Immature natural killer cell (primary cell): ENCODE measurements around the gene LBR. TPM values are rescaled to one million over a fixed set of nuclear protein-coding genes. Genes with fewer than 3 reads are reported as not detected.
"Not testable (repeated sequence)": the region's sequence is repeated elsewhere in the genome, so short reads cannot be mapped to it uniquely, and the experiment has no call there.

Experiments
- DNase-seq, 3 donors: peaks; one replicate each; pipeline ENCODE4 v3.0.0; 2022; ENCODE audit warnings: mixed read lengths in 1 of 3
- H3K27ac Mint-ChIP-seq, 6 donors: one replicate each; pipeline ENCODE4 v1.8.0; 2020; ENCODE audit warnings: mixed read lengths in 6 of 6, mild to moderate bottlenecking in 5 of 6, inconsistent platforms in 4 of 6, moderate library complexity in 3 of 6
- H3K27me3 Mint-ChIP-seq, 3 donors: one replicate each; pipeline ENCODE4 v1.8.0; 2020 to 2021; ENCODE audit warnings: low read depth in 3 of 3, mild to moderate bottlenecking in 3 of 3, mixed read lengths in 3 of 3, moderate library complexity in 3 of 3, inconsistent platforms in 1 of 3
- H3K36me3 Mint-ChIP-seq, 3 donors: one replicate each; pipeline ENCODE4 v1.8.0; 2020; ENCODE audit warnings: mixed read lengths in 3 of 3, inconsistent platforms in 2 of 3, mild to moderate bottlenecking in 2 of 3
- H3K4me1 Mint-ChIP-seq, 2 donors: one replicate each; pipeline ENCODE4 v1.8.0; 2020; ENCODE audit warnings: inconsistent platforms in 2 of 2, mild to moderate bottlenecking in 2 of 2, mixed read lengths in 2 of 2, moderate library complexity in 1 of 2
- H3K4me3 Mint-ChIP-seq, 5 donors: one replicate each; pipeline ENCODE4 v1.8.0; 2020; ENCODE audit warnings: mild to moderate bottlenecking in 5 of 5, mixed read lengths in 5 of 5, inconsistent platforms in 3 of 5, moderate library complexity in 3 of 5
- H3K9me3 Mint-ChIP-seq, 6 donors: one replicate each; pipeline ENCODE4 v1.8.0; 2020; ENCODE audit warnings: mild to moderate bottlenecking in 6 of 6, mixed read lengths in 6 of 6, inconsistent platforms in 4 of 6, moderate library complexity in 3 of 6
- polyA plus RNA-seq, 3 donors: library from polyadenylated mRNA; unstranded; fragments of 300-500 nt; fragmentation: Illumina TruSeq; gene quantifications; one replicate each; pipeline ENCODE4 v1.2.3, GENCODE V29; 2021

The LBR gene
- polyA plus RNA-seq, 3 donors from 2014 or later = 100.0 to 136 (median 117) TPM

- peaks cover 22 to 55% (median 35%) of the 10 kb centered on the region in 3 donors for H3K36me3 Mint-ChIP-seq
- H3K27me3 Mint-ChIP-seq = peaks cover 0 to 4% (median 0%) of the 10 kb centered on the region in 3 donors
- peak overlapping the region in 3 of 6 donors; percentile 21 to 29 (median 27) for H3K27ac Mint-ChIP-seq
- peaks cover 14 to 49% of the 10 kb centered on the region in 2 donors for H3K4me1 Mint-ChIP-seq
- H3K4me3 Mint-ChIP-seq = no peak overlapping the region
- no peak for DNase-seq
- no peaks in the 10 kb centered on the region for H3K9me3 Mint-ChIP-seq
These were observed 12.5 kb downstream of the LBR start for GRCh38 chr1:225415307-225415706.

DNA sequence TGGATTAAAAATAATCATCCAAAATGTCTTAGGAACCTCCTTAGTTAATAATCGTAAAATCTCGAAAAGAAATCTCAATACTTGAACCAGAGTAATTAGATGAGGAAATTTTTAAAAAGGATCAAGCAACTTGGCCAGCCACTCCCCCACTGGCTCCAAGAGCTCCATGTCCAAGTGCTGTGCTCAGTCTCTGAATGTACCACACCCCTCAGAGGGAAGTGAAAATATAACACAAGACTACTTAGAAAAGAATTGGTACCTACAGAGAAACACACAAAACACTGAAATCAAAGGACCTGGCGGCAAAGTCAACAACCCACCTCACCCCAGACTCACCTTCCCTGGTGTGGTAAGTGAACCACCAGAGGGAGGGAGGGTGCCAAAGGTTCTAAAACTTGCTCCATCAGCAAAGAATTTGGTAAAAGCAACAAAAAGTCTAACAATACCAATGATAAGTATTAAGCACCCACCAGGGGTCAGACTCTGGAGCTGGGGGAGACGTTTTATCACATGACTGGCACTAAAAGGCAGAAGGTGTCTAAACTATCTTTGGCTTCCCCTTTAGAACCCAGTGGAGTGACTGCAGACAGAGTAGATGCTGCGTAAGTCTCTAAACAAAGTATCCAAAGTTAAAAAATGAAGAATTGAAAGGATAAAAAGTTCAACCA lies 14.0 kb downstream of the LBR start:
- H3K27me3 Mint-ChIP-seq = peaks cover 0 to under 1% (median 0%) of the 10 kb centered on the region in 3 donors
- H3K4me3 Mint-ChIP-seq = no peak overlapping the region
- DNase-seq = no peak
- H3K9me3 Mint-ChIP-seq = no peaks in the 10 kb centered on the region
- peaks cover 20 to 62% (median 39%) of the 10 kb centered on the region in 3 donors for H3K36me3 Mint-ChIP-seq
- H3K4me1 Mint-ChIP-seq = peaks cover 10 to 55% of the 10 kb centered on the region in 2 donors
- H3K27ac Mint-ChIP-seq = peak overlapping the region in 5 of 6 donors; percentile 19 to 53 (median 43)

DNA sequence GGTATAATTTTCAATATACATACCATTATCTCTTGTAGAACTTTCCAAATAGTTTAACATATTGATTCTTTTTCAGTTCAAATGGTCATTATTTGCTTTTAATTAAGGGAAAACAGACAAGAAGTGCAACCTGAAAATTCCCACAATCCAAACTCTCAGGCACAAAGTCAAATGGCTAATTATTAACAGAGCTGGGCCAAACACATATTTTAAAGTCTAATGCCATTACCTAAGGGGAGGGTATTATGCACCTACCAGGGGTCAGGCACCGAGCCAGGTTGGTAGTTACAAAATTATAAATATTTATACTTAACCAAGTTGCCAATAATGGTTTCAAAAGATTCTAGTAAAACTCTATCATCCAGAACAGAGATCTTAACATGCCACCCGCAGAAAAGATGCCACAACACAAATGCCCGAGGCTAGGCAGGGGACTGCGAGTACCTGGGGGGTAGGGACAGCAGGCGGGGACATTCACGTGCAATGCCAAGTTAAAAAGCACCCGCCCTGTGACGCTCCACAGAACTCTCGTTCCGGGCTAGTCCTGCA lies 15.0 kb downstream of the LBR start:
- H3K4me3 Mint-ChIP-seq = no peak overlapping the region
- peaks cover 22 to 61% (median 35%) of the 10 kb centered on the region in 3 donors for H3K36me3 Mint-ChIP-seq
- no peaks in the 10 kb centered on the region for H3K27me3 Mint-ChIP-seq
- H3K9me3 Mint-ChIP-seq = no peaks in the 10 kb centered on the region
- H3K4me1 Mint-ChIP-seq = peaks cover 9 to 54% of the 10 kb centered on the region in 2 donors
- no peak overlapping the region for H3K27ac Mint-ChIP-seq
- no peak for DNase-seq

DNA sequence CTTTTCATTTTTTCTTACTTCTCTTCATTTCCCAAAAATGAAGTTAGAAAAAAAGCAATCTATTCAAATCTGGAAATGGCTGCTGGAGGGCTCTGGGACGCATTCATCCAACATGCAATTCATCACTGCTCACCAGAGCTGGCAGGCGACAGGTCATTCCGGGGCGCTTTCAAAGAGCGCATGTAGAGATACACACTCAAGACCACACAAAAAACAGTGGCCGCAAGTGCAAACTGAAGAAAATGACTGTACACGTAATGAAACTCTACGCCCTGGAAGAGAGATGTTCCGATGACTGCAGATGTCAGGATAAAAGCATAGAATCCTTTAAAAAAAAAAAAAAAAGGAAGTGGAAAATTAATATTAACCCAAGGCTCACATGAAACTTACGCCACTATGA lies 15.5 kb downstream of the LBR start:
- Mint-ChIP-seq H3K4me1 (peaks cover 11 to 50% of the 10 kb centered on the region in 2 donors), H3K27me3 (no peaks in the 10 kb centered on the region), H3K4me3 (no peak overlapping the region), H3K36me3 (peaks cover 19 to 56% (median 34%) of the 10 kb centered on the region in 3 donors), H3K9me3 (no peaks in the 10 kb centered on the region), H3K27ac (no peak overlapping the region)
- no peak for DNase-seq

GRCh38 chr1:225410036-225410435 lies 17.8 kb downstream of the LBR start:
- Mint-ChIP-seq H3K36me3 (peaks cover 16 to 60% (median 35%) of the 10 kb centered on the region in 3 donors), H3K4me3 (no peak overlapping the region), H3K27ac (peak overlapping the region in 1 of 6 donors; percentile 40), H3K27me3 (peaks cover 0 to 2% (median 0%) of the 10 kb centered on the region in 3 donors), H3K4me1 (peaks cover 15 to 52% of the 10 kb centered on the region in 2 donors), H3K9me3 (no peaks in the 10 kb centered on the region)
- DNase-seq = no peak

DNA sequence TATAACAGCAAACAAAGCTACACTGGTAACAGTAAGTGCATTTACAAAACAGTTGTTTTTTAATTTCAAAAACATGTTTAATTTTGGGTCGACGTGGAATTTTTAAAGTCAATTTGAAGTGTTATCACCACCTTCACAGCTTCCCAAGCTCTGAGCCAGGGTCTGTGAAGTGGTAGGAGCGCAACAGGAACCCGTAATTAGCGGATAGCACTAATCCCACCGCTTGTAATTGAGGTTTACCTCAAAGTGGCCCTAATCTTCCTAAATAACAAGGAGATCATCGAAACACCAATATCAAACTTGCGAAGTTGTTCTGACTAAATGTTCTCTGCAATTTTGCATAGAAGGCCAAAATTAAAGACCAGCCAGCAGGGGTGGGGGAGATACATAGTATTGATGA lies 18.8 kb downstream of the LBR start:
- peaks cover 14 to 56% (median 29%) of the 10 kb centered on the region in 3 donors for H3K36me3 Mint-ChIP-seq
- no peaks in the 10 kb centered on the region for H3K9me3 Mint-ChIP-seq
- peaks cover 0 to 4% (median 0%) of the 10 kb centered on the region in 3 donors for H3K27me3 Mint-ChIP-seq
- H3K4me1 Mint-ChIP-seq = peaks cover 7 to 43% of the 10 kb centered on the region in 2 donors
- H3K4me3 Mint-ChIP-seq = no peak overlapping the region
- peak overlapping the region in 1 of 6 donors; percentile 12 for H3K27ac Mint-ChIP-seq
- no peak for DNase-seq

GRCh38 chr1:225408249-225408648 lies 19.6 kb downstream of the LBR start:
- H3K27ac Mint-ChIP-seq = peak overlapping the region in 5 of 6 donors; percentile 1 to 73 (median 20)
- H3K4me3 Mint-ChIP-seq = no peak overlapping the region
- H3K9me3 Mint-ChIP-seq = no peaks in the 10 kb centered on the region
- H3K27me3 Mint-ChIP-seq = peaks cover 0 to 4% (median 0%) of the 10 kb centered on the region in 3 donors
- peaks cover 7 to 39% of the 10 kb centered on the region in 2 donors for H3K4me1 Mint-ChIP-seq
- H3K36me3 Mint-ChIP-seq = peaks cover 14 to 61% (median 33%) of the 10 kb centered on the region in 3 donors
- no peak for DNase-seq

DNA sequence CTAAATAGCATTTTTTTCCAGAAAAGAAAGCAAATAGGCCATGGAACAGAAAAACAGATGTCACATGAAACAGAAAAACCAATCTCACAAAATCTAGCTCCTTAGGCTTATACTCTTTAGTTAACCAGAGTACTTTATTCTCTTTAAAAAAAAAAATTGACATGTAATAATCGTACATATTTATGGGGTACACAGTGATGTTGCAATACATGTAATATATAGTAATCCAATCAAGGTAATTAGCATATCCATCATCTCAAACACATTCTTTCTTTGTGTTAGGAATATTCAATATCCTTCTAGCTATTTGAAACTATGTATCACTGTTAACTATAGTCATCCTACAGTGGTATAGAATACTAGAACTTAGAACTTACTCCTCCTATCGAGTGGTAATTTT lies 20.1 kb downstream of the LBR start:
- peaks cover 14 to 60% (median 33%) of the 10 kb centered on the region in 3 donors for H3K36me3 Mint-ChIP-seq
- H3K4me1 Mint-ChIP-seq = peaks cover 7 to 39% of the 10 kb centered on the region in 2 donors
- H3K9me3 Mint-ChIP-seq = no peaks in the 10 kb centered on the region
- DNase-seq = no peak
- H3K27ac Mint-ChIP-seq = peak overlapping the region in 4 of 6 donors; percentile 1 to 73 (median 16)
- H3K27me3 Mint-ChIP-seq = peaks cover 0 to 4% (median 0%) of the 10 kb centered on the region in 3 donors
- H3K4me3 Mint-ChIP-seq = no peak overlapping the region

DNA sequence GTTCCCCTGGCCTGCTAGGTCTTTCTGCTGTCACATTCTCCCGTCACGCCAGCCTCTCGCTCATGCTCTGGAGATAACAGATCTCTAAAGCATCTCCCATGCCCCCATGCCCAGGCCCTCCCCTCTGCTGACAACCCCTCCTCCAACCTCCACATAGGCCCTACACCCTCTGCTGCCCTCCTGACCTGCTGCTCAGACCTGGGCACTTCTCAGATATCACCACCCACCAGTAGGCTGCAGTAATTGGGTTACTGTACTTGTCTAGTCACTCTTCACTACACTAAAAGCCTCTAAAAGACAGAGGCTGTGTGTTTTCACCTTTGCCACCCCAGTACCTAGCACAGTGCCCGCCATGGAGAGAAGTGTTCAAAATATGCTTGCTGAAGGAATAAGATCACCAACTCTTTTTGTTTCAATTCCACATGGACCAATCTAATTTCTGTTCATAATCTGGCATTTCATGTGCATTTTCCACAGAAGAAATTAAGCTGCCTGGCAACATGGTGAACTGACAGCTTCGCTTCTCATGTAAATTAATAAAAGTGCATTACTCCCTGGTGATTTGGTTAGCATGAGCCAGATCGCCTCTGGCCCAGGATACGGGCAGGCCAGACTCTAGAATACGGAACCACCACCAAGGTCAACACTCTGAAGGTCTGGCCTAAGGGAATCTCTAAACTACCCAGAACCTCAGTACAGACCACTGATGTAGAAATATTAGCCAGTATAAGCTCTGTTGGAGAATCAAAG lies 20.7 kb downstream of the LBR start:
- no peak overlapping the region for H3K4me3 Mint-ChIP-seq
- DNase-seq = no peak
- H3K27me3 Mint-ChIP-seq = peaks cover 0 to 4% (median 0%) of the 10 kb centered on the region in 3 donors
- peaks cover 7 to 39% of the 10 kb centered on the region in 2 donors for H3K4me1 Mint-ChIP-seq
- H3K9me3 Mint-ChIP-seq = no peaks in the 10 kb centered on the region
- H3K27ac Mint-ChIP-seq = peak overlapping the region in 4 of 6 donors; percentile 21 to 59 (median 38)
- peaks cover 14 to 54% (median 33%) of the 10 kb centered on the region in 3 donors for H3K36me3 Mint-ChIP-seq

GRCh38 chr1:225400968-225401367 lies 26.9 kb downstream of the LBR start:
- H3K4me3 Mint-ChIP-seq = no peak overlapping the region
- no peak for DNase-seq
- H3K27me3 Mint-ChIP-seq = peaks cover 0 to 2% (median 1%) of the 10 kb centered on the region in 3 donors
- peaks cover 9 to 35% of the 10 kb centered on the region in 2 donors for H3K4me1 Mint-ChIP-seq
- no peaks in the 10 kb centered on the region for H3K9me3 Mint-ChIP-seq
- H3K36me3 Mint-ChIP-seq = peaks cover 9 to 45% (median 24%) of the 10 kb centered on the region in 3 donors
- H3K27ac Mint-ChIP-seq = no peak overlapping the region

GRCh38 chr1:225396357-225396756 lies 31.5 kb downstream of the LBR start:
- H3K4me3 Mint-ChIP-seq = no peak overlapping the region
- peaks cover 9 to 25% of the 10 kb centered on the region in 2 donors for H3K4me1 Mint-ChIP-seq
- DNase-seq = no peak
- peaks cover 9 to 27% (median 22%) of the 10 kb centered on the region in 3 donors for H3K36me3 Mint-ChIP-seq
- H3K9me3 Mint-ChIP-seq = no peaks in the 10 kb centered on the region
- H3K27me3 Mint-ChIP-seq = peaks cover 0 to 2% (median 1%) of the 10 kb centered on the region in 3 donors
- peak overlapping the region in 3 of 6 donors; percentile 4 to 49 (median 25) for H3K27ac Mint-ChIP-seq

DNA sequence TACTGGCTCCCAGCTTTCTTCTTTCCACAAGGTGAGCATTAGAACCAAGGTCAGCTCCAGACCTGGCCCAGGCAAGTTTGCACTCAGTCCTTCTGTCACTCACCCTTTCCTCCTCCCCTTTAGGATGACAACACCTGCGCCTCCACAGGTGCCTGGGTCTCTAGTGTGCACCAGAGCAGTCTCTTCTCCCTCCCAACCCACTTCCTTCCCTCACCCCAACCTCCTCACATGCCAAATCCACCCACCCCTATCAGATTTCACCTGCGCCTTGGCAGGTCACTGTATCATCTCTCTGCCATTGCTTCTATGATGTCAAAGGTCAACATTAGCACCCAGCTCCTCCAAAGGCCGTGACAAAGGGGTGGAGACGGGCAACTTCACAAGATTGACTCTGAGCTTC lies 38.0 kb downstream of the LBR start:
- no peak for DNase-seq
- H3K27ac Mint-ChIP-seq = no peak overlapping the region
- no peak overlapping the region for H3K4me3 Mint-ChIP-seq
- no peaks in the 10 kb centered on the region for H3K4me1 Mint-ChIP-seq
- H3K9me3 Mint-ChIP-seq = no peaks in the 10 kb centered on the region
- peaks cover 4 to 21% (median 16%) of the 10 kb centered on the region in 3 donors for H3K36me3 Mint-ChIP-seq
- peaks cover 0 to 3% (median 2%) of the 10 kb centered on the region in 3 donors for H3K27me3 Mint-ChIP-seq

DNA sequence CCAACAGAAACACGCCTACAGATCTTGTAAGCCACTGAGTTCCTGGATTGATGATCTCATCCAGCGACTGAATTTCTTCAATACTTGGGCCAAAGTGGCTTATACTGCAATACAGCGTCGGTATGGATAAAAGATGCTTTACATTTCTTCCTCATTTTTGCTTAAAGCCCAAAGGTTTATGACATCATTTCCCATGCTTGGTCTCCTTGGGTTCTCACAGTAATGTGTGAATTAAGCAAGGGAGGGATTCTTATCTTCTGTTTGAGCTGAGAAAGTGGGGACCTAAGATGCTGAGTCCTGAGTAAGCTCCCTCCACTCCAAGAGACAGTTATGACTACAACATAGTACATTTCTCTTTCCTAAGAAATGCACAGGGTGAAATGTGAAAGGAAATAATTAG lies 39.5 kb downstream of the LBR start:
- Mint-ChIP-seq H3K4me3 (no peak overlapping the region), H3K36me3 (peaks cover 12 to 31% (median 24%) of the 10 kb centered on the region in 3 donors), H3K9me3 (no peaks in the 10 kb centered on the region), H3K27me3 (peaks cover 0 to 2% (median 1%) of the 10 kb centered on the region in 3 donors), H3K4me1 (no peaks in the 10 kb centered on the region), H3K27ac (no peak overlapping the region)
- no peak for DNase-seq

GRCh38 chr1:225386860-225387259 lies 41.0 kb downstream of the LBR start:
- H3K4me1 Mint-ChIP-seq, H3K4me3 Mint-ChIP-seq, DNase-seq, H3K9me3 Mint-ChIP-seq, H3K27me3 Mint-ChIP-seq, H3K27ac Mint-ChIP-seq: not testable (repeated sequence)
- peaks cover 11 to 37% (median 23%) of the 10 kb centered on the region in 3 donors for H3K36me3 Mint-ChIP-seq
